ENCODE results near the gene EPHA6. TPM values are rescaled to one million over a fixed set of nuclear protein-coding genes. Genes with fewer than 3 reads are reported as not detected.

The EPHA6 gene
- total RNA-seq, 1 experiment from 2014 or later: 0.61 TPM

DNA sequence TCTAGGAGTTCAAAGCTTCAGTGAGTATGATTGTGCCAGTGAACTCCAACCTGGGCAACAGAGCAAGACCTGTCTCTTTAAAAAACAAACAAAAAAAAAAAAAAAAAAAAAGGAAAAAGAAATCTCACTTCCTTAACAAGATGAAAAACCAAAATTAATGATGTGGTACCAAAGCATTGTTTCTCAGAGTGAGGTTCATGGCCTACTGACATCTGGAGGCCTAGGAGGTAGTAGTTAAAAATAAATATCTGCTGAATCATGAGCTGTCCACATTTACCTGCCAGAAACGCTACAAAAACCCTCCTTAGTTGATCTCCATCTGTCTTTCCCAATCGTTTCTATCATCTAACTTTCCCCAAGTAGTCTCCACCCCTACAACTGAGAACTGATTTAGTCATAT is 51.2 kb downstream of the EPHA6 start:
- TF ChIP-seq, protein P1, sequence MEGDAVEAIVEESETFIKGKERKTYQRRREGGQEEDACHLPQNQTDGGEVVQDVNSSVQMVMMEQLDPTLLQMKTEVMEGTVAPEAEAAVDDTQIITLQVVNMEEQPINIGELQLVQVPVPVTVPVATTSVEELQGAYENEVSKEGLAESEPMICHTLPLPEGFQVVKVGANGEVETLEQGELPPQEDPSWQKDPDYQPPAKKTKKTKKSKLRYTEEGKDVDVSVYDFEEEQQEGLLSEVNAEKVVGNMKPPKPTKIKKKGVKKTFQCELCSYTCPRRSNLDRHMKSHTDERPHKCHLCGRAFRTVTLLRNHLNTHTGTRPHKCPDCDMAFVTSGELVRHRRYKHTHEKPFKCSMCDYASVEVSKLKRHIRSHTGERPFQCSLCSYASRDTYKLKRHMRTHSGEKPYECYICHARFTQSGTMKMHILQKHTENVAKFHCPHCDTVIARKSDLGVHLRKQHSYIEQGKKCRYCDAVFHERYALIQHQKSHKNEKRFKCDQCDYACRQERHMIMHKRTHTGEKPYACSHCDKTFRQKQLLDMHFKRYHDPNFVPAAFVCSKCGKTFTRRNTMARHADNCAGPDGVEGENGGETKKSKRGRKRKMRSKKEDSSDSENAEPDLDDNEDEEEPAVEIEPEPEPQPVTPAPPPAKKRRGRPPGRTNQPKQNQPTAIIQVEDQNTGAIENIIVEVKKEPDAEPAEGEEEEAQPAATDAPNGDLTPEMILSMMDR (conservative IDR thresholded peaks at IDR 0.05): no peak
- no peaks in the 10 kb centered on the region for H3K79me1 ChIP-seq (ENCODE audit: insufficient read depth, low read depth, low read length, poor library complexity, severe bottlenecking)
- no peak overlapping the region for H2BK15ac ChIP-seq (ENCODE audit: low read depth, low read length)
- H4K20me1 ChIP-seq (ENCODE audit: control insufficient read depth, insufficient read depth, insufficient read length): no peaks in the 10 kb centered on the region
- H3K9me3 ChIP-seq (ENCODE audit: control insufficient read depth, low read depth, low read length): no peaks in the 10 kb centered on the region
- H4K91ac ChIP-seq (ENCODE audit: insufficient read length, low read depth, low read length): no peak overlapping the region
- H2BK120ac ChIP-seq (ENCODE audit: low read depth, low read length, poor library complexity, severe bottlenecking): no peak overlapping the region
- H3K14ac ChIP-seq (ENCODE audit: insufficient read depth, low read length): no peak overlapping the region
- H3K27ac ChIP-seq (ENCODE audit: insufficient read length, low read depth, low read length): no peak overlapping the region
- no peak overlapping the region for H3K4ac ChIP-seq (ENCODE audit: low read depth, low read length)
- Mint-ChIP-seq H3K4me1 (no peaks in the 10 kb centered on the region), H3K36me3 (ENCODE audit: insufficient read depth in 1 of 3, low read depth in 3 of 3) (no peaks in the 10 kb centered on the region), H3K27ac (no peak overlapping the region), H3K9me3 (no peaks in the 10 kb centered on the region), H3K27me3 (ENCODE audit: low read depth) (no peaks in the 10 kb centered on the region), H3K4me3 (no peak overlapping the region)
- no peak overlapping the region for H3K4me2 ChIP-seq (ENCODE audit: insufficient read depth, insufficient read length, low read length)
- no peak overlapping the region for H3K18ac ChIP-seq (ENCODE audit: insufficient read length, low read depth, low read length)
- WGBS (ENCODE audit: extremely low coverage, insufficient read length, low lambda C conversion rate): no CpG with 5 or more reads among the region's 2 CpGs
- H4K8ac ChIP-seq (replicated peaks; ENCODE audit: insufficient read length, low read depth, low read length): no peak overlapping the region
- H2AK5ac ChIP-seq (ENCODE audit: insufficient read length, low read length): no peak overlapping the region
- no peak overlapping the region for H4K5ac ChIP-seq (ENCODE audit: insufficient read length, low read depth, low read length)
- no peaks in the 10 kb centered on the region for H3K23me2 ChIP-seq (ENCODE audit: insufficient read length, low read depth, low read length, poor library complexity, severe bottlenecking)
- H2BK5ac ChIP-seq (ENCODE audit: insufficient read length, low read length): no peak overlapping the region
- no peak overlapping the region for H2BK20ac ChIP-seq (ENCODE audit: low read depth, low read length, poor library complexity, severe bottlenecking)
- H3K9ac ChIP-seq (ENCODE audit: extremely low read depth, insufficient read length, low read length): no peak overlapping the region
- no peak for DNase-seq
- no peaks in the 10 kb centered on the region for H3K4me1 ChIP-seq (ENCODE audit: insufficient read depth, low read length)
- H3K23ac ChIP-seq (ENCODE audit: insufficient read length, low read depth, low read length): no peak overlapping the region
- H3K27me3 ChIP-seq (ENCODE audit: insufficient read depth, low read length): no peaks in the 10 kb centered on the region
- no peak overlapping the region for H2BK12ac ChIP-seq (ENCODE audit: insufficient read length, low read depth, low read length)
- H3K56ac ChIP-seq (ENCODE audit: insufficient read length, low read depth, low read length): no peak overlapping the region
- H3T11ph ChIP-seq (ENCODE audit: low read length): no peak overlapping the region
- no peak overlapping the region for H2AFZ ChIP-seq (ENCODE audit: low read length)
- no peaks in the 10 kb centered on the region for H3K79me2 ChIP-seq (ENCODE audit: insufficient read depth, low read length)
